Breast epithelium (tissue), 4 donors: Measurements from ENCODE around the gene ZNF709. TPM values are rescaled to one million over a fixed set of nuclear protein-coding genes. Genes with fewer than 3 reads are reported as not detected.
A peak's percentile ranks its signal among the peaks of the same experiment; 100 is the strongest.

Experiments used
- DNase-seq, 2 donors: peaks; one replicate each; pipeline ENCODE4 v3.0.0-alpha.2; 2019; ENCODE audit warnings: low spot score in 2 of 2
- H3K27ac ChIP-seq, 2 donors: fragments of 200-600 bp; sonication (generic) in 1 of 2; one replicate each; pipeline ENCODE4 v1.5.1; 2016 to 2019; ENCODE audit warnings: mild to moderate bottlenecking in 1 of 2
- H3K27me3 ChIP-seq, 2 donors: fragments of 200-600 bp; sonication (generic) in 1 of 2; one replicate each; pipeline versions ENCODE4 v1.5.1 to v1.6.0; 2017 to 2019; ENCODE audit warnings: control low read depth in 1 of 2, mild to moderate bottlenecking in 1 of 2
- H3K36me3 ChIP-seq: fragments of 200-600 bp; one replicate; pipeline ENCODE4 v1.5.1; 2019
- H3K4me1 ChIP-seq, 2 donors: fragments of 200-600 bp; sonication (generic); one replicate each; pipeline ENCODE4 v1.5.1; 2016 to 2019; ENCODE audit warnings: control low read depth in 1 of 2
- H3K4me3 ChIP-seq, 3 donors: fragments of 200-600 bp; sonication (generic); 1 replicate in 2 of 3; 2 replicates in 1 of 3; pipeline ENCODE4 v1.5.1; 2016 to 2019; ENCODE audit warnings: mild to moderate bottlenecking in 3 of 3, moderate library complexity in 2 of 3
- H3K9me3 ChIP-seq, 2 donors: fragments of 200-600 bp; sonication (generic) in 1 of 2; one replicate each; pipeline ENCODE4 v1.5.1; 2016 to 2019; ENCODE audit warnings: control low read depth in 1 of 2
- CTCF ChIP-seq, 3 donors: fragments of 450-650 bp; IDR thresholded peaks; one replicate each; pipeline ENCODE4 v1.5.1; 2016 to 2017; ENCODE audit warnings: antibody characterized with exemption in 3 of 3, mild to moderate bottlenecking in 3 of 3, moderate library complexity in 3 of 3
- POLR2A ChIP-seq: fragments of 450-650 bp; IDR thresholded peaks from one replicate; pipeline ENCODE4 v1.6.1; 2016; ENCODE audit warnings: antibody characterized with exemption, mild to moderate bottlenecking, moderate library complexity
- POLR2AphosphoS5 ChIP-seq, 3 donors: sonication (generic); formaldehyde crosslinking; IDR thresholded peaks; one replicate each; pipeline ENCODE4 v1.6.1; 2017; ENCODE audit warnings: antibody characterized with exemption in 3 of 3
- intact Hi-C: fragments of 100-400 bp; cut with DNase I; formaldehyde crosslinking; loops from one replicate; pipeline ENCODE4 v1.15.1; 2023; ENCODE audit warnings: low total_unique reads
- total RNA-seq, 3 donors: library from RNA; depleted of rRNA; stranded (reverse); fragments of >200 nt; gene quantifications; one replicate each; pipeline ENCODE4 v1.1.0, GENCODE V29; 2016

Gene ZNF709
- total RNA-seq, 3 donors from 2014 or later: 3.0 to 10.2 (median 6.2) TPM

- Histone ChIP-seq H3K36me3 (no peaks in the 10 kb centered on the region), H3K4me1 (no peaks in the 10 kb centered on the region), H3K4me3 (no peak overlapping the region), H3K27ac (peak overlapping the region in 1 of 2 donors; percentile 83), H3K9me3 (no peaks in the 10 kb centered on the region), H3K27me3 (no peaks in the 10 kb centered on the region)
- TF ChIP-seq POLR2A (no peak), CTCF (IDR thresholded peaks at IDR 0.05) (no peak), POLR2AphosphoS5 (IDR thresholded peaks at IDR 0.05) (no peak)
- intact Hi-C loops: no loop called here
- no peak for DNase-seq
Observed at GRCh38 chr19:12485571-12485970, 955 bp upstream of the ZNF709 start.

GRCh38 chr19:12485052-12485416 is 418 bp upstream of the ZNF709 start:
- intact Hi-C loops: no loop called here
- H3K4me1 ChIP-seq: no peaks in the 10 kb centered on the region
- no peak for DNase-seq
- TF ChIP-seq POLR2AphosphoS5 (IDR thresholded peaks at IDR 0.05) (no peak), CTCF (IDR thresholded peaks at IDR 0.05) (no peak)
- H3K9me3 ChIP-seq: no peaks in the 10 kb centered on the region
- H3K36me3 ChIP-seq: no peaks in the 10 kb centered on the region
- peak overlapping the region; percentile 83 to 93 for H3K27ac ChIP-seq
- peak overlapping the region; percentile 80 to 99 (median 87) for H3K4me3 ChIP-seq
- no peaks in the 10 kb centered on the region for H3K27me3 ChIP-seq

- DNase-seq: no peak
- intact Hi-C loops: no loop called here
- Histone ChIP-seq H3K27me3 (no peaks in the 10 kb centered on the region), H3K4me1 (no peaks in the 10 kb centered on the region), H3K36me3 (no peaks in the 10 kb centered on the region), H3K9me3 (no peaks in the 10 kb centered on the region), H3K27ac (peak overlapping the region; percentile 83 to 93), H3K4me3 (peak overlapping the region; percentile 80 to 99 (median 87))
- no peak for TF ChIP-seq POLR2A
- TF ChIP-seq CTCF (IDR thresholded peaks at IDR 0.05): no peak
- no peak for TF ChIP-seq POLR2AphosphoS5 (IDR thresholded peaks at IDR 0.05)
Observed at GRCh38 chr19:12484011-12484370, 625 bp downstream of the ZNF709 start.

GRCh38 chr19:12482509-12482886 is 2.1 kb downstream of the ZNF709 start:
- Histone ChIP-seq H3K27ac (no peak overlapping the region), H3K27me3 (no peaks in the 10 kb centered on the region), H3K4me1 (no peaks in the 10 kb centered on the region), H3K4me3 (no peak overlapping the region), H3K36me3 (no peaks in the 10 kb centered on the region), H3K9me3 (no peaks in the 10 kb centered on the region)
- no peak for DNase-seq
- intact Hi-C loops: no loop called here
- TF ChIP-seq POLR2AphosphoS5 (IDR thresholded peaks at IDR 0.05) (no peak), POLR2A (no peak), CTCF (IDR thresholded peaks at IDR 0.05) (no peak)

GRCh38 chr19:12481781-12482508 is 2.7 kb downstream of the ZNF709 start:
- no peaks in the 10 kb centered on the region for H3K9me3 ChIP-seq
- H3K4me3 ChIP-seq: no peak overlapping the region
- no peaks in the 10 kb centered on the region for H3K4me1 ChIP-seq
- DNase-seq: no peak
- H3K27ac ChIP-seq: no peak overlapping the region
- TF ChIP-seq POLR2AphosphoS5 (IDR thresholded peaks at IDR 0.05): no peak
- TF ChIP-seq POLR2A: no peak
- no peak for TF ChIP-seq CTCF (IDR thresholded peaks at IDR 0.05)
- no peaks in the 10 kb centered on the region for H3K36me3 ChIP-seq
- intact Hi-C loops: no loop called here
- no peaks in the 10 kb centered on the region for H3K27me3 ChIP-seq
